ENCODE measurements around the gene TNFRSF1B.
"Not testable (repeated sequence)": the region's sequence is repeated elsewhere in the genome, so short reads cannot be mapped to it uniquely, and the experiment has no call there.

TNFRSF1B gene

DNA sequence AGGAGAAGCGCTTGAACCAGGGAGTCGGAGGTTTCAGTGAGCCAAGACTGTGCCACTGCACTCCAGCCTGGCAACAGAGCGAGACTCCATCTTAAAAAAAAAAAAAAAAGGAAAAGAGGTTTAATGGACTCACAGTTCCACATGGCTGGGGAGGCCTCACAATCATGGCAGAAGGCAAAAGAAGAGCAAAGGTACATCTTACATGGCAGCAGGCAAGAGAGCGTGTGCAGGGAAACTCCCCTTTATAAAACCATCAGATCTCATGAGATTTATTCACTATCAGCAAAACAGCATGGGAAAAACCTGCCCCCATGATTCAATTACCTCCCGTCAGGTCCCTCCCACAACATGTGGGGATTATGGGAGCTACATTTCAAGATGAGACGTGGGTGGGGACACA is 57.3 kb downstream of the TNFRSF1B start:
- DNase-seq, result not testable (repeated sequence)

DNA sequence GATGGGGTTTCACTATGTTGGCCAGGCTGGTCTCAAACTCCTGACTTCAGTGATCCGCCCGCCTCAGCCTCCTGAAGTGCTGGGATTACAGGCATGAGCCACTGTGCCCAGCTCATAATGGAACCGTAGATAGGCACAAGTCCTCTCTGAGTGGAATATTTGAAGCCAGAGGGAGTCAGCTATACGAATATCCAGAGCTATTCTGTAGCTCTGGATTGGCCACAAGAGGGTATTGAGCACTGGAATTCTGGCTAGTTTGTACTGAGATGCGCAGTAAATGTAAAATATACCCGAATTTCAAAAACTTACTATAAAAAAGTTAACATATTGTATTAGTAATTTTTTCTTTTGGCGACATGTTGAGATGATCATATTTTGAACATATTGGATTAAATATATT is 62.2 kb downstream of the TNFRSF1B start:
- no peak for DNase-seq

DNA sequence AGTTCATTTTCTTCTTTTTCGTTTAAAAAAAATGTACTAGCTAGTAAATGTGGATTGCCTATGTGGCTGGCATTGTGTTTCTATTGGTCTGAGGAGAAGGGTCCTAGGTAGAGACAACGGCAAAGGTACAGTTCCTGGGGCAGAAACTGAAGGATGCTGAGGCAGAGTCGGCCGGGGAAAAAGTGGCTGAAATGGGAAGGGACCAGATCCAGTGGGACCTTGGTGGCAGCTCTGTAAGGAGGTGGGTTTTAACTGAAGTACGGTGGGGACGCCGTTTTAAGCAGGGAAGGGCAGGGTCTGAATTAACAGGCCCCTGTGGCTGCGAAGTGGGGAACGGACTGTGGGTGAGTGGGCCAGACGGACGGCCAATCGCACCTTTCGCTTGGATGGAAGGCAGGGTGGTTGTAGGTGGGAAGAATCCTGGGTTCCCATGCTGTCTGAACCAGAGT is 62.6 kb downstream of the TNFRSF1B start:
- no peak for DNase-seq

DNA sequence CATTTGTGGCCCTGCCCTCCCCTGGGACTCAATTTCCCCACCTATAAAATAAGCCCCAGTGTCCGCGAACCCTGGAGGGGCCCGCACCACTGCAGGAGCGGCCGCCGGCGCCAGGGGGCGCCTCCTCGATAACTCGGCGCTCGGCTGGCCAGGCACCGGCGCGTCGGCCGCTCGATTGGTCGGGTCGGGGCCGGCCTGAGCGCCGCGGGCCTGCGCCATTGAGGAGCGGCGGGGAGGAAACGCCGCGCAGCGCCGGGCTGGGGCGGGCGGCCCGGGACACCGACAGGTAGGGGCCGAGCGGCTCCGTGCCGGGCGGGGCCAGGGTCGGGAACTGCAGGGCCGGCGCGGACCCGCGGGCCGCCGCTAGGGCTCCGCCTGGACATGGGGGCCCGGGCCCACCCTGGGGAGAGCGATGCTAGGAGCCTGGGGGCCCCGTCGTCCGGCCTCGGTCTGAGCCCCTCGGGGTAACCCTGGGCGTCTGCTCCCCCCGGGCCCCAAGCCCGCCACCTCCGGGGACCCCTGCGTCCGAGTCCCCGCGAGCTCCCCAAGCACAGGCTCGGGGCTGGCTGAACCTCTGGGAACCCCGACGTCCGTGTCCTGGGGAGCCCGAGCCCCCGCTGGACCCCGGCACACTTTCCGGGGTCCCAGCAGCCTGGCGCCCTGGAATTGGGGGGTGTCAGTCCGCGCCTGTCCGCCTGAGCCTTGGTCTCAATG is 63.2 kb downstream of the TNFRSF1B start, which contains the start of gene VPS13D:
Gene VPS13D, plus strand, starts transcription at position 196 of the 714 bp plus-strand sequence. CDS start 4,237 bp downstream, outside the sequence.
- peak; percentile 91 for DNase-seq

- DNase-seq, result no peak
Observed at GRCh38 chr1:12230549-12231275, 63.9 kb downstream of the TNFRSF1B start.

DNA sequence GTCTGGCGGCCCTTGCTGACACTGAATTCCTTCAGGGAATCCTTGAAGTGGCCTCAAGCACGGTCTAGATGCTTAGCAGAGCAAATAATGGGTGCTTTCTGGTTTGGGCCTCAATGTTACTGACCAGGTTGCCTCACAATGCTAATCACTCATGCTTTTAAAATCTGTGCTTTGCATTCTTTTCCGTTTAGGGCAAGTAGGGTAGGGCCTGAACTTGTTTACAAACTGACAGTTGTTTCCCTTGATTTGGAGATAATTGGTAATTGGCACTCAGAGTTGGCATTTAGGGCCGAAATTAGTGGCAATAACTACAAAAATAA is 64.4 kb downstream of the TNFRSF1B start:
- DNase-seq, result no peak

GRCh38 chr1:12232221-12232620 is 65.4 kb downstream of the TNFRSF1B start:
- no peak for DNase-seq

GRCh38 chr1:12244078-12244477 is 77.3 kb downstream of the TNFRSF1B start:
- DNase-seq, result peak; percentile 53

- DNase-seq, result no peak
Observed at GRCh38 chr1:12244585-12244984, 77.8 kb downstream of the TNFRSF1B start.

- no peak for DNase-seq
Observed at GRCh38 chr1:12245116-12245515, 78.3 kb downstream of the TNFRSF1B start.

DNA sequence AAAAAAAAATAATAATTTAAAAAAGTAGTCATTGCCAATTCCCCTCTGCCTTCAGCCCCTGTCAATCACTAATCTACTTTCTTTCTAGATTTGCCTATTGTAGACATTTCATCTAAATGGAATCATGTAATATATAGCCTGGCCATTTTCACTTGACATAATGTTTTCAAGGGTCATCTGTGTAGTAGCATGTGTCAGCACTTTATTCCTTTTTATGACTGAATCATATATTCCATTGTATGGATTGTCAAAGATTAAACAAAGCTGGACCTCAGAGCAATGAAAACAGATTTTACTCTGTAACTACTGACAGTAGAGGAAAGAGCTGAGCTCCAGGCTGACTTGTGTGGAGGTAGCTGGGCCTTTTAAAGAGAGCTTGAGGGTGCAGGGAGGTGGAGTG is 78.9 kb downstream of the TNFRSF1B start:
- no peak for DNase-seq

DNA sequence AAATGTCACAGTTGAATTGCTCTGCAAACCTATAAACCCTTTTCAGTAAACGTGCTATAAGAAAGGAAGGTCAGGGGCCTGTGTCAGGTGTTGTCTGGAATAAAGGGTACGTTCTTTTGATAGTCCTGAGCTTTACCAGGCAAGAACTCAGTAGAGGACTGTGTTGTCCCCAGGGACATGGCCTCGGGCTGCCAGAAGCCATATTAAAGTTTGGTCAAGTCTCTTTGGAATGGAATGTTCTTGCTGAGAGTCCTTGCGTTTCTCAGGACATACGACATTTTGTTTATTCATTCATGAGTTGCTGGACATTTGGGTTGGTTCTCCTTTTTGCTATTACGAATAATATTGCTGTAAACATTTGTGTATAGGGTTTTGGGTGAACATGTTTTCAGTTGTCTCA is 79.8 kb downstream of the TNFRSF1B start:
- no peak for DNase-seq

DNA sequence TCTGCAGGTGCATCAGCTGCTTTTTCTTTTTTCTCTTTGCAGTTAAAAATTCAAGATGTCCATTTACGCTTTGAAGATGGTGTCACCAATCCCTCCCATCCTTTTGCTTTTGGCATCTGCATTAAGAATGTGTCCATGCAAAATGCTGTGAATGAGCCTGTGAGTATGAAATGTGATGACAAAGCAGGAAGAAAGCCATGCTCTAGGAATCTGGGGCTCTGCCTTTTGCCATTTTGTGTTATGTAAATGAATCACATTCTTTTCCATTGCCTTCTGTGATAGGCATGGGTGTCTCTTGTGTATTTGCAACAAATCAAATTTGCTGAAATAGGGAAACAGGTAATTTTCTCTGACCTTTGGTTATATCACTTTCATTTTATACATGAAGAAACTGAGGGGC is 82.4 kb downstream of the TNFRSF1B start:
- DNase-seq, result no peak

GRCh38 chr1:12249748-12250147 is 83.0 kb downstream of the TNFRSF1B start:
- DNase-seq, result no peak

- DNase-seq, result no peak
Observed at GRCh38 chr1:12251442-12251841, 84.7 kb downstream of the TNFRSF1B start.

DNA sequence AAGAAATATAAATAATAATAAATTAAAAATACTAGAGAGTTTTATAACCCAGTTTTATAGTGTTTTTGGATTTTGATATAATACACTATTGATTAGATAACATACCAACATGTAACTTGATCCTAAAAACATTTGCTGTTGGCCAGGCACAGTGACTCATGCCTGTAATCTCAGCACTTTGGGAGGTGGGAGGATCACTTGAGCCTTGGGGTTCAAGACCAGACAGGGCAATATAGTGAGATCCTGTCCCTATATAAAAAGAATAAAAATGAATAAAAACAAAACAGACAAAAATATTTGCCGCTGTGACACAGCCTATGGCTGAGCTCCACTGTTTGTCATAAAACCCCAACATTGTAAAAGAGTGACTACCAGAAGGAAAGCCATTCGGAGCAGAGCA is 89.1 kb downstream of the TNFRSF1B start:
- DNase-seq, result no peak

GRCh38 chr1:12258272-12258671 is 91.5 kb downstream of the TNFRSF1B start:
- no peak for DNase-seq

Data from hematopoietic multipotent progenitor cell treated with erythropoietin and hydrocortisone succinate and interleukin-3 and kit ligand, for 6 days (in vitro differentiated cells).